IMR-90 (cell line): ENCODE results near the gene SORBS1. TPM values are rescaled to one million over a fixed set of nuclear protein-coding genes. Genes with fewer than 3 reads are reported as not detected.

Source experiments
- ATAC-seq: fragments of 200-7000 bp; cut with Tn5 transposase; 2 replicates; pipeline ENCODE4 v1.9.1; 2020; ENCODE audit warnings: low read depth, mild to moderate bottlenecking, moderate library complexity
- BruUV-seq: library from RNA; stranded (reverse); fragments of 400-500 nt; replicated peaks from 2 replicates; lab custom pipeline; 2021; lab: Mats Ljungman, UMichigan
- CTCF ChIA-PET: fragments of 300-600 bp; formaldehyde crosslinking; extraction: SDS; loops from one replicate; lab custom pipeline; 2021; ENCODE audit warnings: antibody characterized with exemption; lab: Yijun Ruan, JAX
- POLR2A ChIA-PET: fragments of 300-600 bp; sonication (Branson Sonifier 250); formaldehyde crosslinking; loops from one replicate; lab custom pipeline; 2022; ENCODE audit warnings: antibody characterized with exemption; ENCODE audit not compliant: unreplicated experiment; lab: Charles Lee
- DNase-seq: peaks from one replicate; pipeline ENCODE4 v3.0.0; 2013
- H2AFZ ChIP-seq: replicated peaks from 2 replicates; pipeline ENCODE3; 2013; ENCODE audit warnings: low read length, mild to moderate bottlenecking; ENCODE audit not compliant: poor library complexity
- H2AK5ac ChIP-seq: 2 replicates; pipeline ENCODE4 v1.6.1; 2013; ENCODE audit warnings: low read depth, low read length, inconsistent platforms
- H2AK9ac ChIP-seq: replicated peaks from 2 replicates; pipeline ENCODE3; 2013; ENCODE audit warnings: mild to moderate bottlenecking, low read depth, low read length, moderate library complexity; ENCODE audit not compliant: poor library complexity
- H2BK120ac ChIP-seq: 2 replicates; pipeline ENCODE4 v1.6.1; 2013; ENCODE audit warnings: low read depth, low read length, inconsistent platforms
- H2BK15ac ChIP-seq: 3 replicates; pipeline ENCODE4 v1.6.1; 2013; ENCODE audit warnings: low read depth, low read length, inconsistent platforms
- H2BK20ac ChIP-seq: 2 replicates; pipeline ENCODE4 v1.6.1; 2013; ENCODE audit warnings: low read depth, mild to moderate bottlenecking, inconsistent platforms, low read length, moderate library complexity
- H2BK5ac ChIP-seq: 2 replicates; pipeline ENCODE4 v1.6.1; 2013; ENCODE audit warnings: mild to moderate bottlenecking, low read depth, low read length, inconsistent platforms; ENCODE audit not compliant: poor library complexity, severe bottlenecking
- H3K14ac ChIP-seq: replicated peaks from 2 replicates; pipeline ENCODE4 v1.6.1; 2013; ENCODE audit warnings: low read depth, low read length, inconsistent platforms
- H3K18ac ChIP-seq: 2 replicates; pipeline ENCODE4 v1.6.1; 2013; ENCODE audit warnings: low read depth, low read length, control low read depth
- H3K23ac ChIP-seq: 2 replicates; pipeline ENCODE4 v1.6.1; 2013; ENCODE audit warnings: low read depth, low read length, inconsistent platforms
- H3K27ac ChIP-seq: 2 replicates; pipeline ENCODE4 v1.5.1; 2013; ENCODE audit warnings: mild to moderate bottlenecking, control low read depth, low read length; ENCODE audit not compliant: insufficient read depth
- H3K27me3 ChIP-seq: 2 replicates; pipeline ENCODE4 v1.6.1; 2013; ENCODE audit warnings: low read length; ENCODE audit not compliant: control insufficient read depth, insufficient read depth
- H3K36me3 ChIP-seq: 2 replicates; pipeline ENCODE4 v1.6.1; 2013; ENCODE audit warnings: low read length, mixed read lengths; ENCODE audit not compliant: control insufficient read depth, insufficient read depth
- H3K4ac ChIP-seq: 2 replicates; pipeline ENCODE4 v1.6.1; 2013; ENCODE audit warnings: low read depth, low read length, inconsistent platforms
- H3K4me1 ChIP-seq: 2 replicates; pipeline ENCODE4 v1.6.1; 2013; ENCODE audit warnings: low read length, mixed read lengths; ENCODE audit not compliant: control insufficient read depth, insufficient read depth
- H3K4me2 ChIP-seq: 2 replicates; pipeline ENCODE4 v1.6.1; 2013; ENCODE audit warnings: low read depth, mild to moderate bottlenecking, control low read depth, low read length, moderate library complexity
- H3K4me3 ChIP-seq: 2 replicates; pipeline ENCODE4 v1.5.1; 2013; ENCODE audit warnings: low read depth, mild to moderate bottlenecking, control low read depth, low read length, moderate library complexity; ENCODE audit not compliant: insufficient read depth
- H3K56ac ChIP-seq: 2 replicates; pipeline ENCODE4 v1.6.1; 2013; ENCODE audit warnings: low read length, inconsistent platforms; ENCODE audit not compliant: insufficient read depth; ENCODE audit errors: extremely low read depth
- H3K79me1 ChIP-seq, 2 experiments: 2 replicates each; pipeline ENCODE4 v1.6.1; 2013; ENCODE audit warnings: low read length in 2 of 2, inconsistent platforms in 1 of 2, low read depth in 1 of 2
- H3K9ac ChIP-seq: 2 replicates; pipeline ENCODE4 v1.6.1; 2013; ENCODE audit warnings: low read depth, low read length, control low read depth
- H3K9me1 ChIP-seq: 2 replicates; pipeline ENCODE4 v1.6.1; 2013; ENCODE audit warnings: low read length, inconsistent platforms; ENCODE audit not compliant: insufficient read depth
- H3K9me3 ChIP-seq: 2 replicates; pipeline ENCODE4 v1.6.1; 2013; ENCODE audit warnings: low read length; ENCODE audit not compliant: control insufficient read depth, insufficient read depth
- H4K20me1 ChIP-seq: 2 replicates; pipeline ENCODE4 v1.6.1; 2013; ENCODE audit warnings: low read length, inconsistent platforms; ENCODE audit not compliant: insufficient read depth
- H4K5ac ChIP-seq: 2 replicates; pipeline ENCODE4 v1.6.1; 2013; ENCODE audit warnings: mild to moderate bottlenecking, low read depth, low read length, control low read depth
- H4K8ac ChIP-seq, 2 experiments: 2 replicates each; pipeline ENCODE4 v1.6.1; 2013; ENCODE audit warnings: low read depth in 2 of 2, low read length in 2 of 2, control low read depth in 1 of 2, inconsistent platforms in 1 of 2
- H4K91ac ChIP-seq: 2 replicates; pipeline ENCODE4 v1.6.1; 2013; ENCODE audit warnings: low read depth, low read length, inconsistent platforms; ENCODE audit not compliant: insufficient read depth
- CEBPB ChIP-seq: IDR thresholded peaks from 2 replicates; pipeline ENCODE4 v1.6.1; 2012; ENCODE audit warnings: low read depth, low read length, improper control_type of control experiment
- CHD1 ChIP-seq: IDR thresholded peaks from 2 replicates; pipeline ENCODE4 v1.6.1; 2012; ENCODE audit warnings: low read depth, low read length, improper control_type of control experiment
- FOS ChIP-seq: fragments of 150-350 bp; IDR thresholded peaks from 2 replicates; pipeline ENCODE4 v1.6.1; 2016; ENCODE audit warnings: low read depth, low read length
- MXI1 ChIP-seq: IDR thresholded peaks from 2 replicates; pipeline ENCODE4 v1.6.1; 2012; ENCODE audit warnings: low read depth, mild to moderate bottlenecking, low read length, moderate library complexity, borderline replicate concordance
- RCOR1 ChIP-seq: IDR thresholded peaks from 2 replicates; pipeline ENCODE4 v1.6.1; 2012; ENCODE audit warnings: mild to moderate bottlenecking, low read length, improper control_type of control experiment; ENCODE audit not compliant: insufficient replicate concordance
- SMC3 ChIP-seq: fragments of 150-350 bp; IDR thresholded peaks from 2 replicates; pipeline ENCODE4 v1.6.1; 2016; ENCODE audit warnings: low read depth, mild to moderate bottlenecking, antibody characterized with exemption, low read length, moderate library complexity
- WGBS, 2 experiments: methylation state at CpG; one replicate each; pipeline versions ENCODE4 v1.1.5 to v1.1.7; 2013; ENCODE audit warnings: missing lambda C conversion rate in 2 of 2; ENCODE audit not compliant: insufficient read length in 1 of 2; ENCODE audit errors: extremely low coverage in 2 of 2; 5-methylcytosine and 5-hydroxymethylcytosine counted together
- dilution Hi-C: fragments of 300-500 bp; cut with HindIII; formaldehyde crosslinking; loops from one replicate; pipeline ENCODE4 v1.14.3; 2018; ENCODE audit warnings: low sequenced_read_pairs; ENCODE audit not compliant: unreplicated experiment
- in situ Hi-C: fragments of 300-500 bp; cut with MboI; formaldehyde crosslinking; loops from 3 replicates; pipeline ENCODE4 v1.14.3; 2019; ENCODE audit warnings: low sequenced_read_pairs, inconsistent platforms, mixed read lengths
- intact Hi-C: fragments of 100-400 bp; cut with micrococcal nuclease; formaldehyde crosslinking; loops from 2 replicates; pipeline ENCODE4 v1.10.0; 2022
- polyA plus RNA-seq, 3 experiments: library from polyadenylated mRNA; depleted of rRNA; stranded (reverse); fragments of >200 nt; gene quantifications; 2 replicates each; pipeline ENCODE4 v1.2.3, GENCODE V29; 2012; ENCODE audit warnings: low replicate concordance in 1 of 3
- total RNA-seq: library from RNA; depleted of rRNA; stranded (reverse); fragments of >200 nt; gene quantifications from 2 replicates; pipeline ENCODE4 v1.2.3, GENCODE V29; 2012
- TF ChIP-seq, protein P1 (sequence below): fragments of 150-350 bp; IDR thresholded peaks from 2 replicates; pipeline ENCODE4 v1.6.1; 2017; ENCODE audit warnings: mild to moderate bottlenecking, antibody characterized with exemption, low read length, low read depth
- TF ChIP-seq, protein P2 (sequence below): fragments of 150-350 bp; IDR thresholded peaks from 2 replicates; pipeline ENCODE4 v1.6.1; 2016; ENCODE audit warnings: low read depth, mild to moderate bottlenecking, low read length, moderate library complexity, borderline replicate concordance

The SORBS1 gene
- total and polyA plus RNA-seq, 2 of the 4 experiments (the other 2 are of a cell fraction) = 0.18 to 0.32 TPM

GRCh38 chr10:95530029-95530428, 31.1 kb downstream of the SORBS1 start:
- no peak for ATAC-seq
- Histone ChIP-seq H3K27me3 (no peaks in the 10 kb centered on the region), H3K14ac (no peak overlapping the region), H3K4me1 (no peaks in the 10 kb centered on the region), H2AK9ac (no peak overlapping the region), H3K18ac (no peak overlapping the region), H3K4me2 (no peak overlapping the region), H3K79me1 (no peaks in the 10 kb centered on the region), H3K36me3 (no peaks in the 10 kb centered on the region), H3K27ac (no peak overlapping the region), H2AFZ (no peak overlapping the region), H2AK5ac (no peak overlapping the region), H2BK15ac (no peak overlapping the region), H4K20me1 (no peaks in the 10 kb centered on the region), H3K4ac (no peak overlapping the region), H3K4me3 (no peak overlapping the region), H3K9ac (no peak overlapping the region), H3K56ac (no peak overlapping the region), H4K91ac (no peak overlapping the region), H2BK120ac (no peak overlapping the region), H3K9me1 (no peaks in the 10 kb centered on the region; the same call in 1 of the 2 replicates), H3K23ac (no peak overlapping the region), H3K9me3 (no peaks in the 10 kb centered on the region), H4K8ac (no peak overlapping the region), H2BK20ac (no peak overlapping the region), H2BK5ac (no peak overlapping the region), H4K5ac (no peak overlapping the region)
- no TSS peak for BruUV-seq
- POLR2A ChIA-PET = no interaction called here
- no peak for TF ChIP-seq CHD1
- no peak for TF ChIP-seq SMC3
- TF ChIP-seq FOS = no peak
- no peak for TF ChIP-seq CEBPB
- TF ChIP-seq, protein P1, sequence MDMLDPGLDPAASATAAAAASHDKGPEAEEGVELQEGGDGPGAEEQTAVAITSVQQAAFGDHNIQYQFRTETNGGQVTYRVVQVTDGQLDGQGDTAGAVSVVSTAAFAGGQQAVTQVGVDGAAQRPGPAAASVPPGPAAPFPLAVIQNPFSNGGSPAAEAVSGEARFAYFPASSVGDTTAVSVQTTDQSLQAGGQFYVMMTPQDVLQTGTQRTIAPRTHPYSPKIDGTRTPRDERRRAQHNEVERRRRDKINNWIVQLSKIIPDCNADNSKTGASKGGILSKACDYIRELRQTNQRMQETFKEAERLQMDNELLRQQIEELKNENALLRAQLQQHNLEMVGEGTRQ = no peak
- TF ChIP-seq, protein P2, sequence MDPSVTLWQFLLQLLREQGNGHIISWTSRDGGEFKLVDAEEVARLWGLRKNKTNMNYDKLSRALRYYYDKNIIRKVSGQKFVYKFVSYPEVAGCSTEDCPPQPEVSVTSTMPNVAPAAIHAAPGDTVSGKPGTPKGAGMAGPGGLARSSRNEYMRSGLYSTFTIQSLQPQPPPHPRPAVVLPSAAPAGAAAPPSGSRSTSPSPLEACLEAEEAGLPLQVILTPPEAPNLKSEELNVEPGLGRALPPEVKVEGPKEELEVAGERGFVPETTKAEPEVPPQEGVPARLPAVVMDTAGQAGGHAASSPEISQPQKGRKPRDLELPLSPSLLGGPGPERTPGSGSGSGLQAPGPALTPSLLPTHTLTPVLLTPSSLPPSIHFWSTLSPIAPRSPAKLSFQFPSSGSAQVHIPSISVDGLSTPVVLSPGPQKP = no peak
- TF ChIP-seq MXI1 = no peak
- TF ChIP-seq RCOR1 = no peak
- WGBS, 2 experiments = 70% methylated on average over 2 of the region's 2 CpGs; no CpG with 5 or more reads in 1 of the 2 experiments
- DNase-seq = no peak
- intact Hi-C loops (no loop called here), in situ Hi-C loops (no loop called here), dilution Hi-C loops (no loop called here)
- CTCF ChIA-PET = no interaction called here
